Dedifferentiated amniotic fluid mesenchymal stem cell (primary cell): ENCODE measurements around the gene PPM1D.
"Not testable (repeated sequence)": the region's sequence is repeated elsewhere in the genome, so short reads cannot be mapped to it uniquely, and the experiment has no call there.

Experiments used
- DNase-seq: peaks from one replicate; pipeline ENCODE4 v3.0.0-alpha.2; 2016; ENCODE audit errors: extremely low spot score

The PPM1D gene

GRCh38 chr17:60599620-60600489 is at the start of gene PPM1D:
TSS of gene PPM1D (plus strand) at chr17:60600193. CDS start at chr17:60600415, 222 bp downstream.
- DNase-seq: peak; percentile 99

DNA sequence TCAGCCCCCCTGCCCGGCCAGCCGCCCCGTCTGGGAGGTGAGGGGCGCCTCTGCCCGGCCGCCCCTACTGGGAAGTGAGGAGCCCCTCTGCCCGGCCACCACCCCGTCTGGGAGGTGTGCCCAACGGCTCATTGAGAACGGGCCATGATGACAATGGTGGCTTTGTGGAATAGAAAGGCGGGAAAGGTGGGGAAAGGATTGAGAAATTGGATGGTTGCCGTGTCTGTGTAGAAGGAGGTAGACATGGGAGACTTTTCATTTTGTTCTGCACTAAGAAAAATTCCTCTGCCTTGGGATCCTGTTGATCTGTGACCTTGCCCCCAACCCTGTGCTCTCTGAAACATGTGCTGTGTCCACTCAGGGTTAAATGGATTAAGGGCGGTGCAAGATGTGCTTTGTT is 47.7 kb upstream of the PPM1D start:
- not testable (repeated sequence) for DNase-seq

- DNase-seq: peak; percentile 49
Observed at GRCh38 chr17:60554377-60554788, 45.6 kb upstream of the PPM1D start.

DNA sequence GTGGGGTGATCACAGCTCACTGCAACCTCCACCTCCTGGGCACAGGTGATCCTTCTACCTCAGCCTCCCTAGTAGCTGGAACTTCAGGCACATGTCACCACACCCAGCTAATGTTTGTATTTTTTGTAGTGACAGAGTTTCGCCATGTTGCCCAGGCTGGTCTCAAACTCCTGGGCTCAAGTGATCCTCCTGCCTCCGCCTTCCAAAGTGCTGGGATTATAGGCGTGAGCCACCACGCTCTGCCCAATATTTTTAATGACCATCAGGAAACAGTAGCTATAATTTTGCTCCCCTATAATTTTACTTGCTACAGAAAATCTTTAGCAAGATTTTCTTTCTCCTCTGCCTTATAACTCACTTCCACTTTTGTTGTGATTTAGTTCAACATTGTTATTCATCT is 44.2 kb upstream of the PPM1D start:
- no peak for DNase-seq

GRCh38 chr17:60557805-60558204 is 42.2 kb upstream of the PPM1D start:
- DNase-seq: no peak

- no peak for DNase-seq
Observed at GRCh38 chr17:60559659-60559994, 40.4 kb upstream of the PPM1D start.

GRCh38 chr17:60559995-60560859 is 39.8 kb upstream of the PPM1D start:
- no peak for DNase-seq

GRCh38 chr17:60560860-60561257 is 39.1 kb upstream of the PPM1D start:
- no peak for DNase-seq

DNA sequence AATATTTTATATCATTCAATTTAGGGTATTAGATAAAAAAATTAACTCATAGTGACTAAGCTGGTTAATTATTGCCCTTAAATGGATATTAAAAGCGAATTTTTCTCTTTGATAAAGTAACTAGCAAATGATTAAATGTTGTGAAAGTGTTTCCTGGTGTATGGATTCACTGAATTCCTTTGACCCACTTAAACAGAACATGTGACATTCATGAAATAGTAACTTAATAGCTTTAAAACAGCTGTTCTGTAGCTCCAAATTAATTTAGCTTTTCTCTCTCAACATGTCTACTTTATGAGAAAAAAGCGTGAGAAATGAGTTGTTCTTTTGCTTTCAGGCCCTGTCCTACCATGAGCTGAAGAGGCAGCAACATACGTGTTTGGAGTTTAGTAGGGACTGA is 37.6 kb upstream of the PPM1D start:
- no peak for DNase-seq

DNA sequence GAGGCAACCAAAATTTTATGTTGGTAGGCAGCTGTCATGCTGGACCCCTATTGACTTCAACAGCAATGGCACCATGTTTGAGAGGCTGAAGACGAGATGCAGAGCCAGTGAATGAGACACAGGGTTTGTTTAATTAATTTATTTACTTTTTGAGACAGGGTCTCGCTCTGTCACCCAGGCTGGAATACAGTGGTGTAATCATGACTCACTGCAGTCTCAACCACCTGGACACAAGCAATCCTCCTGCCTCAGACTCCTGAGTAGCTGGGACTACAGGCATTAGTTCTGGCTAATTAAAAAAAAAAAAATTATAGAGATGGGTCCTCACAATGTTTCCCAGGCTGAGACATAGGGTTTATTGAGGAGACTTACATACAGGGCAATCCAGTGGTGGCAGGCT is 36.2 kb upstream of the PPM1D start:
- DNase-seq: no peak

DNA sequence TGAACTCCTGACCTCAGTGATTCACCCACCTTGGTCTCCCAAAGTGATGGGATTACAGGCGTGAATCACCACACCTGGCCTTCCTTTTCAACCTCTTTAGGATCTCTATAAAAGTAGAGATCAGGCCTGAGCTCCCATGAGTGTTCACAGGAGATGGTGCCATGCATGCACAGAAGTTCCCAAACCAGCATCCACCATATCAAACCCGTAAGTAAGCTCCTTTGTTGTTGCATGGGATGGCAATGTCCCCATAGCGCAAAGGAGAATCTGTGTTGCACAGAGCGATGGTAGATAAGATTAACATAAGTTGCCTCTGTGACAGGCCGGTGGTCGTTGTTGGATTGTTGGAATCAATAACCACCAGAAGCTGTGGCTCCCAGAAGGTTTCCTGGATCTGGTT is 34.8 kb upstream of the PPM1D start:
- DNase-seq: no peak

GRCh38 chr17:60573236-60574051 is 26.5 kb upstream of the PPM1D start:
- DNase-seq: peak; percentile 26

- peak; percentile 42 for DNase-seq
Observed at GRCh38 chr17:60577147-60577915, 22.7 kb upstream of the PPM1D start.

DNA sequence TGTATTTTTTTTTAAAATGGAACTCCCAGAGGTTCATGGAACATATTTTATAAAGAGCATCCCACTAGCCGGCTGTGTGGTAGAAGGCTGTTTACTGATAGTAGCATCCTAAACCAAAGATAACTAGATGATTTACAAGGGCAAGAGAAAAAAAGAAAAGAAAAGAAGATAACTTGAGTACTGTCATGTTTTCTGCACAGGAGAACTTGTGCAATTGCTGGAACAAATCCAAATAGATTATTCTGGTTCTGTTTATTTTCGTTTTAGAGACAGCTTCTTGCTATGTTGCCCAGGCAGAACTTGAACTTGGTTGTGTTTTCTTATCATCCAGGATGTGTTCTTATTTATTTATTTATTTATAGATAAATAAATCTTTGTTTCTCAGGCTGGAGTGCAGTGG is 20.9 kb upstream of the PPM1D start:
- DNase-seq: no peak

GRCh38 chr17:60579551-60579950 is 20.4 kb upstream of the PPM1D start:
- no peak for DNase-seq

- no peak for DNase-seq
Observed at GRCh38 chr17:60583008-60583407, 17.0 kb upstream of the PPM1D start.

DNA sequence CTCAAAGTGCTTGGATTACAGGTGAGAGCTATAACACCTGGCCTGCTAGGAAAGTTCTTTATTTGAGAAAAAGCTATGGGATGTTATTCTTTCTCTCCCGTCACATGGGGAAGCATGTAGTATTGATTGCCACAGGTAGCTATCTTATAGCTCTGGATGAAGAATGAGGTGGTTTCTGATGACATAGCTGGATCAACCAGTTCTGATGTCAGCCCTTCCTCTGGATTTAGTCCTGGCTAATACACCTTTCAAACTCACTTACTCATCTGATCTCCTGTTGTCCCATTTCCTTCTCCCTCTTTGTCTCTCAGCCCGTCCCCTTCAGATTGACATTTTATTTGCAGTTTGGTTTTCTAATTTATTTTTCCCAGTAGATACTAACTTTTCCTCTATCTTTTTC is 14.1 kb upstream of the PPM1D start:
- no peak for DNase-seq

GRCh38 chr17:60586288-60586974 is 13.6 kb upstream of the PPM1D start:
- no peak for DNase-seq

GRCh38 chr17:60590070-60590469 is 9.9 kb upstream of the PPM1D start:
- no peak for DNase-seq

- no peak for DNase-seq
Observed at GRCh38 chr17:60592750-60593149, 7.2 kb upstream of the PPM1D start.
